GM23338 (cell line): ENCODE data around the gene TNRC18. TPM values are rescaled to one million over a fixed set of nuclear protein-coding genes. Genes with fewer than 3 reads are reported as not detected.

Experiments used
- ATAC-seq: fragments of 200-7000 bp; cut with Tn5 transposase; 3 replicates; pipeline ENCODE4 v1.9.1; 2020
- DNase-seq: peaks from one replicate; pipeline ENCODE4 v3.0.0-alpha.2; 2015; ENCODE audit warnings: low spot score
- H2AFZ ChIP-seq: fragments of 200-600 bp; sonication (generic); 2 replicates; pipeline ENCODE4 v1.8.0; 2016; ENCODE audit warnings: antibody characterized with exemption, mild to moderate bottlenecking, moderate library complexity
- H3F3A ChIP-seq: fragments of 200-600 bp; sonication (generic); replicated peaks from 2 replicates; pipeline ENCODE4 v1.8.0; 2017; ENCODE audit warnings: antibody characterized with exemption, mixed run types, low read depth
- H3K27ac ChIP-seq: fragments of 200-600 bp; sonication (generic); 2 replicates; pipeline ENCODE4 v1.6.1; 2016; ENCODE audit warnings: low read depth
- H3K27me3 ChIP-seq: fragments of 200-600 bp; sonication (generic); 2 replicates; pipeline ENCODE4 v1.8.0; 2016; ENCODE audit warnings: mild to moderate bottlenecking, mixed run types, moderate library complexity; ENCODE audit not compliant: insufficient read depth
- H3K36me3 ChIP-seq: fragments of 200-600 bp; sonication (generic); 2 replicates; pipeline ENCODE4 v1.8.0; 2016; ENCODE audit warnings: mild to moderate bottlenecking; ENCODE audit not compliant: insufficient read depth
- H3K4me1 ChIP-seq: fragments of 200-600 bp; sonication (generic); 2 replicates; pipeline ENCODE4 v1.8.0; 2016; ENCODE audit warnings: mild to moderate bottlenecking, moderate library complexity; ENCODE audit not compliant: insufficient read depth
- H3K4me2 ChIP-seq: fragments of 200-600 bp; sonication (generic); 2 replicates; pipeline ENCODE4 v1.7.1; 2017; ENCODE audit warnings: mixed run types
- H3K4me3 ChIP-seq: fragments of 200-600 bp; sonication (generic); 2 replicates; pipeline ENCODE4 v1.6.1; 2016; ENCODE audit warnings: mixed run types
- H3K79me2 ChIP-seq: fragments of 200-600 bp; sonication (generic); replicated peaks from 2 replicates; pipeline ENCODE4 v1.8.0; 2017; ENCODE audit warnings: mild to moderate bottlenecking; ENCODE audit not compliant: insufficient read depth
- H3K9me2 ChIP-seq: fragments of 200-600 bp; sonication (generic); 2 replicates; pipeline ENCODE4 v1.8.0; 2017; ENCODE audit not compliant: insufficient read depth
- H4K20me1 ChIP-seq: fragments of 200-600 bp; sonication (generic); replicated peaks from 2 replicates; pipeline ENCODE4 v1.8.0; 2017; ENCODE audit warnings: mild to moderate bottlenecking; ENCODE audit not compliant: insufficient read depth
- H3K27ac Mint-ChIP-seq: 2 replicates; pipeline ENCODE4 v1.8.0; 2020; ENCODE audit warnings: inconsistent platforms, mild to moderate bottlenecking, moderate library complexity, mixed read lengths
- H3K27me3 Mint-ChIP-seq: 3 replicates; pipeline ENCODE4 v1.8.0; 2022; ENCODE audit warnings: low read depth, mild to moderate bottlenecking, moderate library complexity, mixed read lengths, inconsistent platforms; ENCODE audit not compliant: insufficient read depth, poor library complexity
- H3K36me3 Mint-ChIP-seq: 3 replicates; pipeline ENCODE4 v1.8.0; 2021; ENCODE audit warnings: low read depth, mild to moderate bottlenecking, inconsistent platforms, moderate library complexity, mixed read lengths
- H3K4me1 Mint-ChIP-seq: 3 replicates; pipeline ENCODE4 v1.8.0; 2020; ENCODE audit warnings: mild to moderate bottlenecking, inconsistent platforms, mixed read lengths
- H3K4me3 Mint-ChIP-seq: 3 replicates; pipeline ENCODE4 v1.8.0; 2021; ENCODE audit warnings: moderate library complexity, mild to moderate bottlenecking, inconsistent platforms, mixed read lengths
- H3K9me3 Mint-ChIP-seq: 3 replicates; pipeline ENCODE4 v1.8.0; 2020; ENCODE audit warnings: moderate library complexity, mild to moderate bottlenecking, inconsistent platforms, mixed read lengths
- CREB1 ChIP-seq: fragments of 250-450 bp; sonication (Bioruptor Pico); IDR thresholded peaks from 2 replicates; pipeline ENCODE4 v1.5.0; 2020; ENCODE audit warnings: low read depth, mild to moderate bottlenecking, moderate library complexity
- CTCF ChIP-seq, 2 experiments: fragments of 200-600 bp in 1 of 2; sonication (generic) in 1 of 2; conservative IDR thresholded peaks; 2 replicates each; pipeline versions ENCODE4 v1.5.1 to v1.6.1; 2016 to 2017; ENCODE audit warnings: antibody characterized with exemption in 2 of 2, low read depth in 2 of 2, mild to moderate bottlenecking in 2 of 2, moderate library complexity in 1 of 2
- ETS1 ChIP-seq: IDR thresholded peaks from 2 replicates; pipeline ENCODE4 v1.6.1; 2016; ENCODE audit warnings: antibody characterized with exemption
- EZH2 ChIP-seq: fragments of 200-600 bp; sonication (generic); IDR thresholded peaks from one replicate; pipeline ENCODE4 v1.8.0; 2017; ENCODE audit warnings: antibody characterized with exemption, mild to moderate bottlenecking, low read depth; ENCODE audit not compliant: unreplicated experiment
- EZH2phosphoT487 ChIP-seq: fragments of 200-600 bp; sonication (generic); IDR thresholded peaks from one replicate; pipeline ENCODE4 v1.8.1; 2018; ENCODE audit warnings: antibody characterized with exemption; ENCODE audit not compliant: unreplicated experiment
- JUNB ChIP-seq: IDR thresholded peaks from one replicate; pipeline ENCODE4 v1.6.1; 2016; ENCODE audit warnings: antibody characterized with exemption; ENCODE audit not compliant: unreplicated experiment
- NANOG ChIP-seq: IDR thresholded peaks from 2 replicates; pipeline ENCODE4 v1.6.1; 2016; ENCODE audit warnings: antibody characterized with exemption, borderline replicate concordance
- POLR2AphosphoS5 ChIP-seq: IDR thresholded peaks from 2 replicates; pipeline ENCODE4 v1.6.1; 2016; ENCODE audit warnings: antibody characterized with exemption, low read depth
- REST ChIP-seq: IDR thresholded peaks from one replicate; pipeline ENCODE4 v1.6.1; 2018; ENCODE audit warnings: antibody characterized with exemption; ENCODE audit not compliant: unreplicated experiment
- STAT1 ChIP-seq: IDR thresholded peaks from one replicate; pipeline ENCODE4 v1.6.1; 2016; ENCODE audit warnings: antibody characterized with exemption; ENCODE audit not compliant: unreplicated experiment
- polyA plus RNA-seq: library from polyadenylated mRNA; unstranded; fragments of >200 nt; fragmentation: Nextera tagmentation; extraction: Ambion mirVana; gene quantifications from 2 replicates; pipeline ENCODE4 v1.2.1, GENCODE V29; 2016
- total RNA-seq: library from RNA; depleted of rRNA; stranded (reverse); fragments of >200 nt; shearing (Covaris generic); gene quantifications from 2 replicates; pipeline ENCODE4 v1.2.3, GENCODE V29; 2014

The TNRC18 gene
- total and polyA plus RNA-seq, 2 experiments from 2014 or later: 2.1 to 17.5 TPM

- H3K36me3 Mint-ChIP-seq: no peaks in the 10 kb centered on the region; the same call in 2 of the 3 replicates
- Histone ChIP-seq H3K36me3 (no peaks in the 10 kb centered on the region), H3K27me3 (peaks cover 13% of the 10 kb centered on the region; the same call in 1 of the 2 replicates), H2AFZ (no peak overlapping the region), H3K9me2 (no peaks in the 10 kb centered on the region), H4K20me1 (no peaks in the 10 kb centered on the region; the same call in 1 of the 2 replicates), H3K4me2 (no peak overlapping the region), H3K79me2 (no peaks in the 10 kb centered on the region), H3K27ac (no peak overlapping the region), H3F3A (no peaks in the 10 kb centered on the region), H3K4me3 (no peak overlapping the region), H3K4me1 (no peaks in the 10 kb centered on the region)
- H3K4me1 Mint-ChIP-seq: peaks cover 4% of the 10 kb centered on the region; the same call in 2 of the 3 replicates
- no peaks in the 10 kb centered on the region for H3K9me3 Mint-ChIP-seq
- TF ChIP-seq NANOG: no peak
- no peak for TF ChIP-seq EZH2
- H3K27ac Mint-ChIP-seq: no peak overlapping the region
- no peak overlapping the region for H3K4me3 Mint-ChIP-seq
- DNase-seq (no peak), ATAC-seq (no peak)
- peaks cover 17% of the 10 kb centered on the region for H3K27me3 Mint-ChIP-seq
Measured at GRCh38 chr7:5393748-5394147, 29.9 kb downstream of the TNRC18 start.

GRCh38 chr7:5393328-5393727, 30.3 kb downstream of the TNRC18 start:
- ATAC-seq (no peak), DNase-seq (no peak)
- no peaks in the 10 kb centered on the region; the same call in 1 of the 2 replicates for H4K20me1 ChIP-seq

More at GRCh38 chr7:5393328-5393727, 30.3 kb downstream of the TNRC18 start:
- Histone ChIP-seq H3K79me2 (no peaks in the 10 kb centered on the region), H3K9me2 (no peaks in the 10 kb centered on the region), H3K36me3 (no peaks in the 10 kb centered on the region), H3F3A (no peaks in the 10 kb centered on the region), H3K27ac (no peak overlapping the region), H3K4me2 (no peak overlapping the region), H2AFZ (no peak overlapping the region), H3K4me1 (no peaks in the 10 kb centered on the region), H3K4me3 (no peak overlapping the region), H3K27me3 (peaks cover 17% of the 10 kb centered on the region; the same call in 1 of the 2 replicates)
- no peaks in the 10 kb centered on the region; the same call in 2 of the 3 replicates for H3K36me3 Mint-ChIP-seq
- peaks cover 4% of the 10 kb centered on the region; the same call in 2 of the 3 replicates for H3K4me1 Mint-ChIP-seq
- no peaks in the 10 kb centered on the region for H3K9me3 Mint-ChIP-seq
- no peak overlapping the region for H3K4me3 Mint-ChIP-seq
- TF ChIP-seq NANOG (no peak), EZH2phosphoT487 (no peak), REST (no peak), CTCF (conservative IDR thresholded peaks at IDR 0.05; ENCODE audit: low read depth in 2 of 2) (no peak), CREB1 (CRISPR knock-in tag) (no peak), POLR2AphosphoS5 (no peak), JUNB (no peak), STAT1 (no peak), EZH2 (no peak), ETS1 (no peak)
- H3K27me3 Mint-ChIP-seq: peaks cover 17% of the 10 kb centered on the region
- no peak overlapping the region for H3K27ac Mint-ChIP-seq
